T-helper 22 cell (primary cell): ENCODE results near the gene HES7.
"Not testable (repeated sequence)": the region's sequence is repeated elsewhere in the genome, so short reads cannot be mapped to it uniquely, and the experiment has no call there.

Experiments used
- DNase-seq: peaks from one replicate; pipeline ENCODE4 v3.0.0-alpha.2; 2020; ENCODE audit warnings: low read depth

HES7 gene

DNA sequence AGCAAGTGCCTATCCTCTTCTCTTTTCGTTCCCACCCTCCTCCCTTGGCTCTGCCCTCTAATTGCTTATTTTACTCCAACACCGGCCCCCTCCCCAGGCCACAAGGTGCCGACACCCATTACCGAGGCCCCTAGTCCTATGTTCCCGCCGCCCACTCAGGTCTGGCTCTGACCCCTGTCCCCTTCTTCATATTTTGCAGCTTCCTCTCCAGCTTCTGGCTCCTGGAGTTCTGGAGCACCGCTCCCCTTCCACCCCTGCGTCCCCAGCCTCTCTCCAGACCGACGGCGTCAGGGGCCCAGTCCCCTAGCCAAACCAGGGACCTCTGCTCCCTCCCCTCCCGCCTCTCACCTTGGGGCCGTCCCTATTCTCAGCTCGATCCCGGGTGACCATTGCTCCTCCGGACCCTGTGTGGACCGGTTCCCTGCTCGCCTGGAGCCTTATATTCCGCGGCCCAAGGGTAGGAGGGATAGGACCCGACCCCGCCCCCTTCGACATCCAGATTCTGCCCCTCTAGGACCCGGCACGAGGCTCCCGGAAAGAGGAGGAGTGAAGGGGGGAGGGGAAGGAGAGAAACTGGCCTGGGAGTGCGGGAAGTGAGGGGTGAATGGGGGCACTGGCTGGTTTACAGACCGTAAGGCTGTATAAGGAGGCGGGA lies at the start of gene HES7:
Gene HES7, minus strand, starts transcription at position 412 of the 655 bp plus-strand sequence. Its CDS starts 22 bp downstream, at position 390.
- DNase-seq, result no peak

DNA sequence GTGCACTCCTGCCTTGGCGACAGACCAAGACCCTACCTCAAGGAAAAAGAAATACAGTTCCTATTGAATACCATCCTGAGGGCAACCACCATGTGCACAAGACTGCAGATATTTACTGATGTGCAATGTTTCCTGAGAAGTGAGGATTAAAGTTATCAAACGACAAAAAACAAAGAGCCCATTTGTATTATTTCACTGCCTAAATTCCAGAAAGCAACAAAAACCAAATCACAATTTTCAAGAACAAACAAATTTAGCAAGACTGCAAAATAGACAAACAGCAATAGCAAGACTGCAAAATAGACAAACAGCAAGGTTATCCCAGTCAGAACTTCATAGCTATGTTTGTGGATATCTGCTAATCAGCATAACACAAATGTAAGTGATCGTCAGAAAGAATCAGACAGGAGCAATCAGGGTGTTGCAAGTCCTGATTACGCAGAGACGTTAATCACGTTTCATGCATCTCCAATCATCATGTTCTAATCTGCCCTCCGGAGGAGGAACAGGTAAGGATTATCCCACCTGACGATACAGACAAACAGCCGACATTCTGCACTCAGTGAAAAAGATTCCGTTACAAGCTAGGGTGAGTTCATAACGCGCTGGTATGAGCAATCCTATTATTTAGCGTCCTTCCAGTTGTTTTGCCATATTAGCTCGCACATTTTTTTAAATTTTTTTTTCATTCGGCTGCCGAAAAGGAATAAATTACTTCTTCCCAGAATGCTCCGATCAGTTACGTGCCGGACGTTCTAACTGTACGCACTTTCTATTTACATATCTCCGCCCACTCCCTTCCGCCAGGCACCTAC lies 49.4 kb upstream of the HES7 start:
- DNase-seq, result peak; percentile 68

DNA sequence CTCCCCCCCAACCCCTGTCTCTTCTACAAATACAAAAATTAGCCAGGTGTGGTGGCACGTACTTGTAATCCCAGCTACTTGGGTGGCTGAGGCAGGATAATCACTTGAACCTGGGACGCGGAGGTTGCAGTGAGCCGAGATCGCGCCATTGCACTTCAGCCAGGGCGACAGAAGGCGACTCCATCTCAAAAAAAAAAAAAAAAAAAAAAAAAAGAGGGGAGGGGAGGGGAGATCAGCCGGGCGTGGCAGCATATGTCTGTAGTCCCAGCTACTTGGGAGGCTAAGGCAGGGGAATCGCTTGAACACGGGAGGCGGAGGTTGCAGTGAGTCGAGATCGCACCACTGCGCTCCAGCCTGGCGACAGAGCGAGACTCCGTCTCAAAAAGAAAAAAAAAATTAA lies 46.3 kb upstream of the HES7 start:
- not testable (repeated sequence) for DNase-seq

DNA sequence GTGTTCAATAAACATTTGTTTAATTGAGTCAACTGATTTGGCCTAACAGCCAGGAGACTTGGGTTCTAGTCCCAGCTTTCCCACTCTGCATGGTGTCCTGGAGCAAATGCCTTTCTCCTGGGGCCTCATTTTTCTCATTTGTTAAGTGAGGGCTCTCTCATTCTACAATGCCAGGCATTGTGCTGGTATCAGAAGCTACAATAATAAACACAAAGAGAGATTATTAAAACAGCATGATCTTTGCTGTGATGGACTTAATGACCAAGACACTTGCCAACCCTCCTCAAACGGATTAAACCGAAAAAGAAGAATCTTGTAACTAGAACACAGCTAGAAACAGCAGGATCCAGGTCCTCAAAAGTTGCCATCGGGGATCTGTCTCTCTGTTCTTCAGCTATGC lies 43.6 kb upstream of the HES7 start:
- no peak for DNase-seq

DNA sequence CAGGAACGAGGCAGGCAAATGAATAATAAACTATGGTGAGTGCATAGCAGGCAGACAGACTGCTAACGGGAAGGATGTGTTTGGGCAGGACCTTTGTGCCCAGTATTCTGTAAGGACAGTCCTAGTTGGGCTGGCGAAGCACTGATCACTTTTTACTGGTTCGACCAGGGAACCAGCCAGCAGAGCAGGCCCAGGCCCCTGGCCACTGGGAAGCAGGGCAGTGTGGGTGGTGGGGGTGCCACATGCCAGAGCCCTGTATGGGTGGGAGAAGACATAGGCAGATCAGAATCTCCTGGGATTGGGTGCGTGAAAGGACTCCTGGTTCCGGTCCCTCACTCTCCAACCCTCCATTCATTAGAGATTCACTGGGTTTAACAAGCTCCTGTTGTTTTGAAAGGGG lies 42.8 kb upstream of the HES7 start:
- DNase-seq, result no peak

DNA sequence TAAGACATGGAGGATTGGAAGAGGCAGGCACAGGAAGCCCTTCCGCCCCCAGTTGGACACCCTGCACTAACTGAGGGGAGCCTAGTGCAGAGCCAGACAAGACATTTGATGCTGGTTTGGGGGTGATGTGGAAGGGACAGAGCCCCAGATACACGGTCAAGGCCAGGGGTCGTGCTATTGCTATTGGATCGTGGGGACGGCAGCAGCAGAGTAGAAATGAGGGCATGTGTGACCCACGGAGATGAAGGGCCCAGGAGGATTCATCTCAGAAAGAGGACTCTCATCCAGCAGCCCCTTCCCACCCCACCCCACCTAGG lies 40.9 kb upstream of the HES7 start:
- DNase-seq, result no peak

DNA sequence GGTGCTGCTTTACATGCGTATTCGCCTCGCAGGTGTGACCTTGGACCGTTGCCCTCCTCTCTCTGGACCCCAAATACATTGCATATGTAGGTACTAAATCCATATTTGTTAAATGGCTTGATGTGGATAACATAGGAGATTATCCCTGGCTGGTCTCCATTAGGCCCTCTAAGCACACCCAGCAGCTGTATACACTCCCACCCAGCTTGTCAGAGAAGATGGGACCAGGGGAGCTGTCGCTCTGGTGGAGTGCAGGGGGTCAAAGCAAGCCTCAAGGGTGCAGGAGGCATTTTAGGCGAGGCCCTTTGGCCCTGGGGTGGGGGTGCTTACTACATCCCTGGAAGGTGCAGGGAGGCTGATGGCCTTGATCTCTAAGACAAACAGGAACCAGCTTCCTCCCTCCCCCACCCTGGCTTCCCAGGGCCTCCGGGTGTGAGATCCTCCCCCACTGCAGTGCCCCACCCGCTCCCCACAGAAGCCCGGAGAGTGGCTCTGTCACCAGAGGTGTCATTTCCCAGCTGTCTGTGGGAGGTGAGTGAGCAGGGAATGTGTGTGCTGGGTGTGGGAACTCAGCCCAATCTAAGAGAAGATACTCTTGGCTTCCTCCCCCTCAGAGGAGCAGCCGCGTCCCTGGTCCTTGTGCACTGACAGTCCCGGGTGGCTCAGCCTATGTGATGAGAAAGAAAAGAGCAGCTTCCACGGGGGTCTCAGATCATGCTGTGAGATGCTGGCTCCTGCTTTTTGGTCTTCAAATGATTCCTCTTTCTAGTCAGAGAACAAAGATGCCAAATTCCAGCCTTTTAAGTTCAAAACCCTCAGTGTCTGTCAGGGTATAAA lies 40.3 kb upstream of the HES7 start:
- DNase-seq, result peak; percentile 62

DNA sequence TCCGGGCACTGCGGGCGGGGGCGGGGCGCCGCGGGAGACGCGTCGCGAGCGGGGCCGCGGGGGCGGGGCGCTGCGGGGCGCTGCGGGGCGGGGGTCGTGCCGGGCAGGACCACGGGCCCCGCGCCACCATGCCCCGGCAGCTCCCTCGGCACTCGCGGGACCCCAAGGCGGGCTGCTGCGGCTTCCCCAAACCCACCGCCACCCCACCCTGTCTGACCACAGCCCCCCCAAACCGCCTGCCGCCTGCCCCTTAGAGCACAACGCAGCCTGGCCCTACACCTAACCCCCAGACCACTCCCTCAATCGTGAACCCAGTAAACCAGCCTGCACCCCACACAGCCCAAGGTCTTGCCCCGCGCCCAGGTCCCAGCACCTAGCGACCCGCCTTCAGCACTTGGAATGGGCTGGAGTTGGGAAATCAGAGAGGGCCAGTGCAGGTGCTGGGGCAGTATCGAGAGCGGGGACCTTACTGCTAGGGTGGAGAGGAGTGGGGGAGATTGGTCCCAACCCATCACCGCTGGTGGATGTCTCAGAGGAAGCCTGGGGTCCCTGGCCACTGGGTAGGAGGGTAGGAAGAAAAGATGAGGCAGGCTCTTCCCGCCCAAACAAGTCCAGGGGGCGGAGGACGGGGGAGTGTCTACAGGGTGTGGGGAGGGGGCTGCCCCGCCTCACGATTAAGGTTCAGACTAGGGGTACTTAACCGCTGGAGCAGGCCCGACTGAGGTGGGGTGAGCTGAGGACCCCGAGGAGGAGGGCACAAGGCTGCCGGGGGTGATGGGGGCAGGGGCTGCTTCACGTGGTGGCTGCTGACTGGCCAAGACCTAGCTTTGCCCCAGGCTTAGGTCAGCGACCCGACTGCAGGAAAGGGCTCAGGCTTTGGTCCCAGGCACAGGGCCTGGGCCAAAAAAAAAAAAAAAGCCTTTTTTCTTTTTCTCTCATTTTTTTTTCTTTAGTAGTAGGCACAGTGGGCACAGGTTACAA lies 39.4 kb upstream of the HES7 start:
- no peak for DNase-seq

DNA sequence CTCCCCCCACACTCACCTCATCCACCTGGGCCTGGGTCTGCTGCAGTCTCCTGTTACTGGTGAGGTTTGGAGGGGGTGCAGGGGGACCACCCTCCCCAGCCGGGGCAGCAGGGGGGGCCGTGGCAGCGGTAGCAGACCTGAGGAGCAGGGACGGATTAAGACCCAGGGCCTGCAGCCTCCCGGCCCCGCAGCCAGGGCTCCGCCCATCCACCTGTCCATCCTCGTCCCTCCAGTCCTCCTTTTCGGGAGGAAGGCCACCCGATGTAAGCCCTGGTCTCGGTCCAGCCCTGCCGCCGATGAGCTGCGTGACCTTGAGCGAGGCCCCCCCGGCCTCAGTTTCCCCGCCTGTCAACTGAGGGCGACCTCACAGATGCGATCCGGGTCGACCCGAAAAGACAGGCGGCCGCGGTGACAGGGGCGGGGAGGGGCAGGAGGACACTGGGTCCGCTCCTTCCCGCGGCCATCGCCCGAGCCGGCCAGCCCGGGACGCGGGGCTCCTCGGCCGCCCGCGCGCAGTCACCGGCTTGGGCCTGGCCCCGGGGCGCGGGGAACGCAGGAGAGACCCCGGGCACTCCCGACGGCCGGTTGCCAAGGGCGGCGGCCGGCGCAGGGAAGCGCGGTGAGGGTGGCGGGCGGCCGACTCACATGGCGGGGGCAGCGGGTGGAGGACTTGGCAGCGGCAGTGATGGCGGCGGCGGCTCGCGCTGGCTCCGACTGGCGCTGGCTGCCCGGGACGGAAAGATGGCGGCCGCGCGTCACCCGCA lies 38.5 kb upstream of the HES7 start, which contains the start of gene VAMP2:
Gene VAMP2, minus strand, starts transcription at position 716 of the 764 bp plus-strand sequence. Its CDS starts 69 bp downstream, at position 647.
- peak; percentile 74 for DNase-seq

DNA sequence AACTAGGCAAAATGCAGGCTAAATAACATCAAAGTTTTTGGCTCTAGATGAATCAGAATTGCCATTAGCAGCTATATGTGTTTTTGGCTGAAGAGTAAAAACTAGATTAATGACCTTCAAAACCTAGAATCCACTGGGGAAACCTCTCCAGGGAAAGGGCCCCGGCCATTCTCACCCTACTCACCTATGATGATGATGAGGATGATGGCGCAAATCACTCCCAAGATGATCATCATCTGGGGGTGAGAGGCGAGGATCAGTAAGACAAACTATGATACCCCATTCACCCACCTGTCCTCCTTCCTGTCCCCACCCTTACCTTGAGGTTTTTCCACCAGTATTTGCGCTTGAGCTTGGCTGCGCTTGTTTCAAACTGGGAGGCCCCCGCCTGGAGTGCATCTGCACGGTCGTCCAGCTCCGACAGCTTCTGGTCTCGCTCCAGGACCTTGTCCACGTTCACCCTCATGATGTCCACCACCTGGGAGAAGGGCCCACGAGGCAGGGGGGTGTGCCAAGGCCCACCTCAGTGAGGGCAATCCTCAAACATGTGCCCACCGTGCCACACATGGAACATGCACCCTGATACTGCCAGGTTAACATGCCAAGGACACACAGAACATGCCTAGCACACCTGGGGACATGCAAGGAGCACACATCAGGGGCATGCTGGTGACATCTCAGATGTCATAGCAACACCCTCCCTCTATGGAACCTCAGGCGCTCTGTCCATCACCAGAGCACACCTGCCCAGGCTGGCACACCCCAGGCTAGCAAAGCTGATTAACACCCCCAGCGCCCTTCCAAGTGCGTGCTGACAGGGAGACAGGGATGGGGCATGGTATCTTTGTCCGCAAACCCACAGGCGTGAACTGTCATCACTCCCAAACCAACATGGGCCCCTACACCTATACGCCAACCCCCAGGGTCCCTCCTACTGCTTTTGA lies 37.7 kb upstream of the HES7 start:
- DNase-seq, result no peak

DNA sequence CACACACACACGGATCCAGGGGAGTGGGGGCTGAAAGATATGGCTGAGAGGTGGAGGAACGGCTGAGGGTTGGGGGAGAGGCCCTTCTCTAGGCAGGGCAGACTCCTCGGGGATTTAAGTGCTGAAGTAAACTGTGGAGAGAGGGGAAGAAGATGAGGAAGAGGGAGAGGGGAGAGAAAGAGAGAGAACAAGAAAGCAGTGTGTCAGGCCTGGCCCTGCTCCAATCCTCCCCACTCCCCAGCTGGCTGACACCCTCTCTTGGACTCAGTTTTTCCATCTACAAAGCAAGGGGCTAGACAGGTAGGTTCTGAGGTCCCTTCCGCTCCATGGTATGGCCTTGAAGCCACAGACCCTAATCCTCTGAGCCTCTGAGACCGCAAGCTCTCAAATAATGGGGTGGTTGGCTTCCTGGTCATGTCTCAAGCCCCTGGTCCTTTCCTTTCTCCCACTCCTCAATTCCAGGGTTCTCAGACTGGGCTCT lies 36.9 kb upstream of the HES7 start:
- DNase-seq, result no peak

DNA sequence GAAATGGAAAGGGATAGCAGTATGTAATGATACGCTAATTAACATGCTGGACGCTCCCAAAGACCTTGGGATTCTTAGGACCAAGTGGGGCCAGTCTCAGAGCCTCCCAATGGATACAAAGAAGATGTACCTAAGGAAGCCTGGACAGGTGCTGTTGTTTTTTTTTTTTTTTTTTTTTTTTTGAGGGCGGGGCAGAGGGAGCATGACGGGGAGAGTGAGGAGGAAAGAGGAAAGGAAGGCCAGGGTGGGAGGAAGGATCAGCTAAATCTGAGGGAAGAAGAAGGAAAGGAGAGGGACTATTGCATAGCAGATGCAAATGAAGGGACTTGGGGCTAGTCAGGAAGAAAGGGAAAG lies 36.3 kb upstream of the HES7 start:
- DNase-seq, result no peak

DNA sequence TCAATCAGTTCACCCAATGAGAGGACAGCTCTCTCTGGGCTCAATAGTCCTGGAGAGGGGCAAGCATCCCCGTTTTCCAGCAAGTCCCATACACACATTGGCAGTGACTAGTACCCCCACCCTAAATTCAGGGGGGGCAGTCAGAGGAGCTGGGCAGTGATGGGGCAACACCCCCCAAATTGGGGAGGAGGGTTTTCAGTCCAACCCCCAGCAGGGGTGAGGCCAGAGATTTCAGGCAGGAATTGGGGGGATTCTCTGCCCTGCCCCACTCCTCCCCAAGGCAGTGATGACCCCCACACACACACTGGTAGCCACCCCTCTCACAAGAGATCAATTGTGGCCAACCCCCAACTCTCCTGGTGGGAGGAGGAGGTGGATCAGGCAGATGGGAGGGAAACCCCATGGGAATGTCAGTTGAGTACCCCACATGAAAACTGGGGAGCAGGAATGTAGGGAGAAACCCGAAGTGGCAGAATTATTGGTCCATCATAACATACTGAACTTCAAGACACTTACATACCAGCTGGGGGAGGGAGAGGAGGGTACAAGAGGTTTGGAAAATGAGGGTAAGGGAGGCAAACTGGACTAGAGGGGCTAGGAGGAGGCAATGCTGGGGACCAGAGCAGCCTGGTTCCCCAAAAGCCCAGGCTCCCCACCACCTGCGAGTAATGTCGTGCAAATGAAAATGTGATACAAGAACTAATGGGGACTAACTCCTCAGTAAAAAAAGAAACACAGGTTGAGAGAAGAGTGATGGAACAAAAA lies 35.7 kb upstream of the HES7 start:
- no peak for DNase-seq

DNA sequence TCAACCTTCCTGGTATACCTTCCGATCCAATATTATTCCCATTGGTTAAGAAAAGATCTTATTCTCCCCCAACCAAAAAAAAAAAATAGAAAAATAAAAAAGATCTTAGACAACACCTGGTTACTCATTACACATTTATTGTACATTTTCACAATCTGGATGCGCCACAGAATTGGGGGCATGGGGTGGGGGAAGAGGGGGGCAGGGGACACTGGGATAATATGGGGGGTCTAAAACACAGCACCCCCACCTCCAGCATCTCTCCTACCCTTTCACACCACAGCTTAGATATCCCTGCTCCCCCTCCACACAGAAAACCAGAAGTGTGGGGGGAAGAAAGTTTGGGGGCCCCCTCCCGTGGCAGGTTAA lies 35.1 kb upstream of the HES7 start:
- DNase-seq, result no peak

DNA sequence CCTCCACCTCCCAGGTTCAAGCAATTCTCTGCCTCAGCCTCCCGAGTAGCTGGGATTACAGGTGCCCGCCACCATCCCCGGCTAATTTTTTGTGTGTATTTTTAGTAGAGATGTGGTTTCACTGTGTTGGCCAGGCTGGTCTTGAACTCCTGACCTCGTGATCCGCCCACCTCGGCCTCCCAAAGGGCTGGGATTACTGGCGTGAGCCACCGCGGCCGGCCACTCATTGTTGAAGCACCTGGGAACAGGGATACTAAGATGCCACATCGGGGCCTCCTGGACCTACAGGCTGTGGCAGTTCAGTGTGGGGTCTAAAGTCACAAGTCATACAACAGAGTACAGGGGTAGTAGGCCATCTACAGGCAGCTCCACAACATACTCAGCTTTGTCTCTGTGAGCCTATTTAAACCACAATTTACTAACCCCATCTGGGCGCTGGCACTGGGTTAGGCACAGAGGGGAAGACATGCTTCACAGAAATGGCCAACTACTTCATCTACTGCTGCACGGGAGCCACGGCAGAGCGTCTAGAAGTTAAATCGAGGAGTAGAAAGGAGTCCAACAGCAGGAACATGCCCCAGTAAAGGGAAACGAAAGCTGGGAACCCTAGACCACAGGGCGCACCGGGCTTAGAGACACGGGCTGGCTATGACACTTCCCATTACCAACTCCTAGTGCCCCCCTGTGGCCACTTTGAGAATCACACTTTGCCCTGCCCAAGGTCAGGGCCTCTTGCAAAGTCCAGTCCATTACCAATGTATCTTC lies 34.5 kb upstream of the HES7 start:
- DNase-seq, result peak; percentile 65

DNA sequence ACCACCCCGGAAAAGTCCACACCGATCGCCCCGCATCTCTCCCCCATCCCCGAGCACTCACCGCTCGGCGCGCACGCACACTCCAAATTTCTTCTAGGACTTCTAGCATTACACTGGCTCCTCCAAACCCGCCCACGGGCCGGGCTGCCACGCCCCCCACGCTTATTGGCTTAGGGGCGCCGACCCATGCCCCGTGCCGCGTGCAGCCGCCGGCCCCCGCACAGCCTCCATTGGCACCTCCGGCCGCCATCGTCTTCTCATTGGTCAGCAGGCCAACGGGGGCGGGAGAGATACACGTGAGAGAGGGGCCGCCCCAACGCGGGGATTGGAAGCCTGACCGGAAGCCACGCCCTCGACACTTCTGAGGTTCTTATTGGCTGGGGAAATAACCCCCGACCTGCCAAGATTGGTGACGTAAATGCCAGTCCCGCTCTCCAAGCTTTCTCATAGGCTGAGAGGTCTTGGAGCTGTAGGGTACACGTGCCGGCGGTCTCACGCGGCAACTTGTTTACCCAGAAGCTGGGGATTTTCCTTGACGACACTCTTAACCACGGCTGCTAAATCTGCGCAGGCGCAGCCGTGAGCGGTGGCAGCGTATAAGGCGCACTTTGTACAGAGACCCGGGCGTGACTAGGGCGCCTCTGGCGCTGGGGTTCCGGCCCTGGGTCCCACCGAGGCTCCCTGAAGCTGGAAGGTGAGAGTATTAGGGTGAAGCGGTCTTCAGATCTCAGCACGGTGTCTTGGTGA lies 32.5 kb upstream of the HES7 start:
- DNase-seq, result peak; percentile 100

DNA sequence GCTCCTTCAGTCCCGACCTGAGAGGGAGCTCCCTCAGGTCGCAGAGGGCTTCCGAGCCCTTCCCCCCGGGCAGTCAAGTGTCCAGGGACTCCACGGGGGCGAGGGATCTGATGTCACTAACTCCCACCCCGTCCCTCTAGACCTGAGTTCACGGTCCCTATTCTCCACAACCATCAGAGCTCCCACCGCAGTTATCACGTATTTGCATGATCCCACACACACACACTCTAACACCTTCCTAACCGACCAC lies 32.0 kb upstream of the HES7 start:
- DNase-seq, result no peak
